Measurements from ENCODE around the gene APLP2. TPM values are rescaled to one million over a fixed set of nuclear protein-coding genes. Genes with fewer than 3 reads are reported as not detected.

Gene APLP2
- total and polyA plus RNA-seq, 2 experiments from 2014 or later: 322 to 362 TPM

DNA sequence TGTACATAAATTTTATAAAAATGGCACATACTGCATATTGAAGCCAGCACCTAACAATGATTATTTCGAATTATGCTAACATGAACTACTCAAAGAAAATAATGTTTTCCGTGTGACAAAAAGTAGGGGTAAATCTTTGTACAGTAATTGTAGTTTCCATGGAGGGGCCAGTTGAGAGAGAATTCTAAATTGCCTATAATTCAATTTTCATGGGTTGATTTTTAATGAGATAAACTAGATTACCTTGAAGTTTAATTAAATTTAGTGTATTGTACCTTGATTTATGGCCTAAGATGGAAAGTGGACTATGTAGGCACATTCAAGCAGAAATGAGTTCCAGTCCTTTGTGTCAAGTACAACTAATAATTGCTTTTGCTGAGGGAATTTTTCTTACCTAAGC lies 5.0 kb downstream of the APLP2 start (continued):
- no peak for TF ChIP-seq ZNF462 (CRISPR knock-in tag; IDR thresholded peaks at IDR 0.05)

DNA sequence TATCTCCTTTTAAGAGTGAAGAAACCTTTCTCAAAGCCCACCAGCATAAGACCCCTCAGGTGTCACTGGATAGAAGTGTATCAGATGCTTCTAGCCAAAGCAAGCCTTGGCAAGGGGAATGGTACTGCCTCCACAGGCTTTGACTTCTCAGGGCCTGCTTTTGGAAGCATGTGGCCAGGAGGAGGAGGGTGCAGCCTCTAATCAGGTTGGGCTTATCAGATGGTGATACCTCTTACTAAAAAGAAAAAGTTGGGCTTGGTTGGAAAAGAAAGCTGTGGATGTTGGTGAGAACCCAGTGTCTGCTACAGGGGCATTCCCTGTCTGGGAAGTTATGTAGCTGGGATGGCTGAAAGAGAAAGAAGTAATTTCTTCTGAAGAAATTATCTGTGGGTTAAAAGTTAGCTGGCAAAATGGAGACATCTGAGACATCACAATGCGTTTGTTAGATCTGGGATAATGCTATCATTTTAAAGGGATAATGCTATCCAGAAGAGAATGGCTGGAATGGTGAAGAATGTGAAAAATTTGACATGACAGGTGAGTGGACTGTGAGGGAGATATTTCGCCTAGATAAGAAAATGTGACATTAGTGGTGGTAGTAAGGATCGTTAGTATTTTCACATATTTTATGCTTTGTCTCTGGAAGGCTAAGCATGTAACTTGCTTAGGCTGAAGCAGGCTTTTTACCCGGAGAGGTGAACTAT lies 7.2 kb downstream of the APLP2 start:
- Histone ChIP-seq H3K79me2 (replicated peaks; ENCODE audit: insufficient read depth) (peaks cover 100% of the 10 kb centered on the region), H3K27ac (ENCODE audit: low read depth) (peak overlapping the region; percentile 39; the same call in 1 of the 2 replicates), H3K4me1 (ENCODE audit: insufficient read depth) (peaks cover 14% of the 10 kb centered on the region), H3K27me3 (ENCODE audit: insufficient read depth) (peaks cover 3% of the 10 kb centered on the region; the same call in 1 of the 2 replicates), H2AFZ (no peak overlapping the region), H3F3A (replicated peaks; ENCODE audit: low read depth) (no peaks in the 10 kb centered on the region), H3K4me3 (no peak overlapping the region), H3K4me2 (peak overlapping the region; percentile 39; the same call in 1 of the 2 replicates), H3K9me2 (ENCODE audit: insufficient read depth) (no peaks in the 10 kb centered on the region), H4K20me1 (replicated peaks; ENCODE audit: insufficient read depth) (peaks cover 51% of the 10 kb centered on the region), H3K36me3 (ENCODE audit: insufficient read depth) (no peaks in the 10 kb centered on the region)
- Mint-ChIP-seq H3K9me3 (no peaks in the 10 kb centered on the region), H3K4me1 (peaks cover 18% of the 10 kb centered on the region), H3K27me3 (ENCODE audit: insufficient read depth, low read depth, poor library complexity) (peaks cover 2% of the 10 kb centered on the region), H3K4me3 (no peak overlapping the region), H3K27ac (no peak overlapping the region), H3K36me3 (ENCODE audit: low read depth) (no peaks in the 10 kb centered on the region; the same call in 1 of the 3 replicates)
- ATAC-seq: peak; percentile 79
- peak; percentile 47 for DNase-seq (ENCODE audit: low spot score)
- no peak for TF ChIP-seq ZNF331 (CRISPR knock-in tag; IDR thresholded peaks at IDR 0.05; ENCODE audit: low read depth)
- TF ChIP-seq ETS1 (IDR thresholded peaks at IDR 0.05): no peak
- no peak for TF ChIP-seq STAT1 (IDR thresholded peaks at IDR 0.05; ENCODE audit: unreplicated experiment)
- TF ChIP-seq NANOG (IDR thresholded peaks at IDR 0.05; ENCODE audit: borderline replicate concordance): no peak
- TF ChIP-seq CREB1 (CRISPR knock-in tag; IDR thresholded peaks at IDR 0.05; ENCODE audit: low read depth): no peak

Data from GM23338 (cell line).